GM21528 (cell line): ENCODE measurements around the gene MICU1.
"Not testable (repeated sequence)": the region's sequence is repeated elsewhere in the genome, so short reads cannot be mapped to it uniquely, and the experiment has no call there.

Experiments used
- ATAC-seq: cut with Tn5 transposase; IDR thresholded peaks from one replicate; pipeline ENCODE4 v1.9.1; 2021; ENCODE audit warnings: mild to moderate bottlenecking, moderate library complexity; ENCODE audit not compliant: unreplicated experiment, low FRiP score

Gene MICU1

GRCh38 chr10:72625608-72626443 is at the start of gene MICU1:
MICU1 (minus strand) TSS chr10:72626079; CDS start chr10:72566793, 59,286 bp downstream.
- ATAC-seq = peak; percentile 97

GRCh38 chr10:72674174-72674573 is 48.3 kb upstream of the MICU1 start:
- not testable (repeated sequence) for ATAC-seq

- no peak for ATAC-seq
Observed at GRCh38 chr10:72673280-72673679, 47.4 kb upstream of the MICU1 start.

- ATAC-seq = no peak
Observed at GRCh38 chr10:72667207-72667864, 41.5 kb upstream of the MICU1 start.

GRCh38 chr10:72665925-72666324 is 40.0 kb upstream of the MICU1 start:
- ATAC-seq = no peak

GRCh38 chr10:72663971-72664370 is 38.1 kb upstream of the MICU1 start:
- no peak for ATAC-seq

GRCh38 chr10:72661431-72661830 is 35.6 kb upstream of the MICU1 start:
- ATAC-seq = no peak

- no peak for ATAC-seq
Observed at GRCh38 chr10:72660220-72660619, 34.3 kb upstream of the MICU1 start.

- no peak for ATAC-seq
Observed at GRCh38 chr10:72659694-72660093, 33.8 kb upstream of the MICU1 start.

GRCh38 chr10:72658696-72659400 is 33.0 kb upstream of the MICU1 start:
- ATAC-seq = no peak

- ATAC-seq = no peak
Observed at GRCh38 chr10:72654720-72655119, 28.8 kb upstream of the MICU1 start.

GRCh38 chr10:72653383-72654096 is 27.7 kb upstream of the MICU1 start:
- ATAC-seq = no peak

- ATAC-seq = no peak
Observed at GRCh38 chr10:72649291-72649690, 23.4 kb upstream of the MICU1 start.

GRCh38 chr10:72648301-72648700 is 22.4 kb upstream of the MICU1 start:
- no peak for ATAC-seq

GRCh38 chr10:72646971-72647370 is 21.1 kb upstream of the MICU1 start:
- ATAC-seq = not testable (repeated sequence)

GRCh38 chr10:72645263-72645858 is 19.5 kb upstream of the MICU1 start:
- no peak for ATAC-seq

- no peak for ATAC-seq
Observed at GRCh38 chr10:72642318-72642717, 16.4 kb upstream of the MICU1 start.

- ATAC-seq = no peak
Observed at GRCh38 chr10:72639441-72639873, 13.6 kb upstream of the MICU1 start.

- no peak for ATAC-seq
Observed at GRCh38 chr10:72638586-72639440, 12.9 kb upstream of the MICU1 start.
